Progenitor cell of endocrine pancreas (in vitro differentiated cells): ENCODE measurements around the gene CHRNA7. TPM values are rescaled to one million over a fixed set of nuclear protein-coding genes. Genes with fewer than 3 reads are reported as not detected.
"Not testable (repeated sequence)": the region's sequence is repeated elsewhere in the genome, so short reads cannot be mapped to it uniquely, and the experiment has no call there.

ENCODE experiments used
- DNase-seq: peaks from one replicate; pipeline ENCODE4 v3.0.0; 2021; ENCODE audit warnings: low spot score; ENCODE audit not compliant: unreplicated experiment
- H3K27ac Mint-ChIP-seq: 2 replicates; pipeline ENCODE4 v1.8.0; 2021; ENCODE audit warnings: mild to moderate bottlenecking, moderate library complexity, mixed read lengths
- H3K27me3 Mint-ChIP-seq: 2 replicates; pipeline ENCODE4 v1.8.0; 2021; ENCODE audit warnings: mixed read lengths
- H3K36me3 Mint-ChIP-seq: 2 replicates; pipeline ENCODE4 v1.8.0; 2022; ENCODE audit warnings: mixed read lengths; ENCODE audit not compliant: insufficient read depth
- H3K4me1 Mint-ChIP-seq: 2 replicates; pipeline ENCODE4 v1.8.0; 2021; ENCODE audit warnings: low read depth, mixed read lengths
- H3K4me3 Mint-ChIP-seq: 2 replicates; pipeline ENCODE4 v1.8.0; 2021; ENCODE audit warnings: low read depth, mild to moderate bottlenecking, moderate library complexity, mixed read lengths
- H3K9me3 Mint-ChIP-seq: 2 replicates; pipeline ENCODE4 v1.8.0; 2021; ENCODE audit warnings: low read depth, mixed read lengths
- CTCF ChIP-seq: fragments of 200-600 bp; sonication (generic); IDR thresholded peaks from one replicate; pipeline ENCODE4 v1.5.0; 2021; ENCODE audit warnings: antibody characterized with exemption, mild to moderate bottlenecking; ENCODE audit not compliant: unreplicated experiment
- total RNA-seq: library from RNA; stranded (reverse); gene quantifications from 2 replicates; pipeline ENCODE4 v1.2.1, GENCODE V29; 2021

CHRNA7 gene
- total RNA-seq, 1 donor from 2014 or later = 5.7 TPM

- no peaks in the 10 kb centered on the region for H3K36me3 Mint-ChIP-seq
- no peak overlapping the region for H3K4me3 Mint-ChIP-seq
- no peak overlapping the region for H3K27ac Mint-ChIP-seq
- DNase-seq = no peak
- H3K9me3 Mint-ChIP-seq = peaks cover 5% of the 10 kb centered on the region
- no peaks in the 10 kb centered on the region for H3K4me1 Mint-ChIP-seq
- TF ChIP-seq CTCF = no peak
- no peaks in the 10 kb centered on the region for H3K27me3 Mint-ChIP-seq
Observed at GRCh38 chr15:32134842-32135241, 104.5 kb downstream of the CHRNA7 start.

- DNase-seq = no peak
- H3K4me3 Mint-ChIP-seq = no peak overlapping the region
- H3K9me3 Mint-ChIP-seq = peaks cover 5% of the 10 kb centered on the region
- TF ChIP-seq CTCF = no peak
- H3K36me3 Mint-ChIP-seq = no peaks in the 10 kb centered on the region
- no peak overlapping the region for H3K27ac Mint-ChIP-seq
- no peaks in the 10 kb centered on the region for H3K27me3 Mint-ChIP-seq
- no peaks in the 10 kb centered on the region for H3K4me1 Mint-ChIP-seq
Observed at GRCh38 chr15:32135335-32135734, 105.0 kb downstream of the CHRNA7 start.

GRCh38 chr15:32145512-32145911 lies 115.2 kb downstream of the CHRNA7 start:
- H3K4me3 Mint-ChIP-seq = not testable (repeated sequence)

GRCh38 chr15:32148833-32149555 lies 118.7 kb downstream of the CHRNA7 start:
- no peak overlapping the region for H3K4me3 Mint-ChIP-seq
- peaks cover 17% of the 10 kb centered on the region for H3K4me1 Mint-ChIP-seq
- TF ChIP-seq CTCF = no peak
- no peaks in the 10 kb centered on the region for H3K36me3 Mint-ChIP-seq
- H3K9me3 Mint-ChIP-seq = no peaks in the 10 kb centered on the region
- DNase-seq = no peak
- H3K27me3 Mint-ChIP-seq = peaks cover 12% of the 10 kb centered on the region
- no peak overlapping the region for H3K27ac Mint-ChIP-seq

More at GRCh38 chr15:32145512-32145911, 115.2 kb downstream of the CHRNA7 start:
- H3K36me3 Mint-ChIP-seq, H3K27ac Mint-ChIP-seq, DNase-seq, H3K27me3 Mint-ChIP-seq, H3K9me3 Mint-ChIP-seq: not testable (repeated sequence)
- H3K4me1 Mint-ChIP-seq = peaks cover 10% of the 10 kb centered on the region

GRCh38 chr15:32152574-32152973 lies 122.3 kb downstream of the CHRNA7 start:
- Mint-ChIP-seq H3K4me1 (peaks cover 17% of the 10 kb centered on the region), H3K9me3 (no peaks in the 10 kb centered on the region), H3K4me3 (no peak overlapping the region), H3K27ac (no peak overlapping the region), H3K27me3 (peaks cover 12% of the 10 kb centered on the region), H3K36me3 (no peaks in the 10 kb centered on the region)
- TF ChIP-seq CTCF = no peak
- no peak for DNase-seq

- peaks cover 16% of the 10 kb centered on the region for H3K4me1 Mint-ChIP-seq
- H3K4me3 Mint-ChIP-seq, H3K9me3 Mint-ChIP-seq, H3K27ac Mint-ChIP-seq, DNase-seq, H3K36me3 Mint-ChIP-seq, H3K27me3 Mint-ChIP-seq: not testable (repeated sequence)
Observed at GRCh38 chr15:32153868-32154623, 123.7 kb downstream of the CHRNA7 start.

GRCh38 chr15:32162143-32162542 lies 131.8 kb downstream of the CHRNA7 start:
- H3K27me3 Mint-ChIP-seq, H3K36me3 Mint-ChIP-seq: not testable (repeated sequence)

GRCh38 chr15:32164065-32164464 lies 133.8 kb downstream of the CHRNA7 start:
- not testable (repeated sequence) for H3K27me3 Mint-ChIP-seq, H3K4me3 Mint-ChIP-seq, DNase-seq, H3K36me3 Mint-ChIP-seq, H3K27ac Mint-ChIP-seq, H3K9me3 Mint-ChIP-seq, H3K4me1 Mint-ChIP-seq

More at GRCh38 chr15:32162143-32162542, 131.8 kb downstream of the CHRNA7 start:
- H3K4me3 Mint-ChIP-seq, H3K4me1 Mint-ChIP-seq, H3K9me3 Mint-ChIP-seq, DNase-seq, H3K27ac Mint-ChIP-seq: not testable (repeated sequence)

GRCh38 chr15:32164747-32165146 lies 134.4 kb downstream of the CHRNA7 start:
- not testable (repeated sequence) for DNase-seq, H3K27ac Mint-ChIP-seq, H3K4me3 Mint-ChIP-seq, H3K4me1 Mint-ChIP-seq, H3K36me3 Mint-ChIP-seq, H3K9me3 Mint-ChIP-seq, H3K27me3 Mint-ChIP-seq
